ENCODE results near the gene MAN2C1.

- TF ChIP-seq, protein P1, sequence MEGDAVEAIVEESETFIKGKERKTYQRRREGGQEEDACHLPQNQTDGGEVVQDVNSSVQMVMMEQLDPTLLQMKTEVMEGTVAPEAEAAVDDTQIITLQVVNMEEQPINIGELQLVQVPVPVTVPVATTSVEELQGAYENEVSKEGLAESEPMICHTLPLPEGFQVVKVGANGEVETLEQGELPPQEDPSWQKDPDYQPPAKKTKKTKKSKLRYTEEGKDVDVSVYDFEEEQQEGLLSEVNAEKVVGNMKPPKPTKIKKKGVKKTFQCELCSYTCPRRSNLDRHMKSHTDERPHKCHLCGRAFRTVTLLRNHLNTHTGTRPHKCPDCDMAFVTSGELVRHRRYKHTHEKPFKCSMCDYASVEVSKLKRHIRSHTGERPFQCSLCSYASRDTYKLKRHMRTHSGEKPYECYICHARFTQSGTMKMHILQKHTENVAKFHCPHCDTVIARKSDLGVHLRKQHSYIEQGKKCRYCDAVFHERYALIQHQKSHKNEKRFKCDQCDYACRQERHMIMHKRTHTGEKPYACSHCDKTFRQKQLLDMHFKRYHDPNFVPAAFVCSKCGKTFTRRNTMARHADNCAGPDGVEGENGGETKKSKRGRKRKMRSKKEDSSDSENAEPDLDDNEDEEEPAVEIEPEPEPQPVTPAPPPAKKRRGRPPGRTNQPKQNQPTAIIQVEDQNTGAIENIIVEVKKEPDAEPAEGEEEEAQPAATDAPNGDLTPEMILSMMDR (IDR thresholded peaks at IDR 0.05): no peak
- TF ChIP-seq POLR2A (IDR thresholded peaks at IDR 0.05) (no peak), POLR2AphosphoS5 (IDR thresholded peaks at IDR 0.05; ENCODE audit: insufficient read depth in 1 of 2, low read depth in 1 of 2) (no peak)
These were observed 3.1 kb upstream of the MAN2C1 start for GRCh38 chr15:75371486-75371885.
